T-helper 2 cell (primary cell): ENCODE results near the gene CERS2.
A peak's percentile ranks its signal among the peaks of the same experiment; 100 is the strongest.

Experiments
- DNase-seq, 5 experiments: peaks; one replicate each; pipeline versions ENCODE4 v3.0.0 to v3.0.0-alpha.2; 2012 to 2022
- total RNA-seq, 2 donors: gene quantifications; one replicate each; lab custom pipeline; 2026; lab: John Stamatoyannopoulos, UW

Gene CERS2, protein sequence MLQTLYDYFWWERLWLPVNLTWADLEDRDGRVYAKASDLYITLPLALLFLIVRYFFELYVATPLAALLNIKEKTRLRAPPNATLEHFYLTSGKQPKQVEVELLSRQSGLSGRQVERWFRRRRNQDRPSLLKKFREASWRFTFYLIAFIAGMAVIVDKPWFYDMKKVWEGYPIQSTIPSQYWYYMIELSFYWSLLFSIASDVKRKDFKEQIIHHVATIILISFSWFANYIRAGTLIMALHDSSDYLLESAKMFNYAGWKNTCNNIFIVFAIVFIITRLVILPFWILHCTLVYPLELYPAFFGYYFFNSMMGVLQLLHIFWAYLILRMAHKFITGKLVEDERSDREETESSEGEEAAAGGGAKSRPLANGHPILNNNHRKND
- total RNA-seq: 87.9 to 95.4 reads per million in 2 donors

DNA sequence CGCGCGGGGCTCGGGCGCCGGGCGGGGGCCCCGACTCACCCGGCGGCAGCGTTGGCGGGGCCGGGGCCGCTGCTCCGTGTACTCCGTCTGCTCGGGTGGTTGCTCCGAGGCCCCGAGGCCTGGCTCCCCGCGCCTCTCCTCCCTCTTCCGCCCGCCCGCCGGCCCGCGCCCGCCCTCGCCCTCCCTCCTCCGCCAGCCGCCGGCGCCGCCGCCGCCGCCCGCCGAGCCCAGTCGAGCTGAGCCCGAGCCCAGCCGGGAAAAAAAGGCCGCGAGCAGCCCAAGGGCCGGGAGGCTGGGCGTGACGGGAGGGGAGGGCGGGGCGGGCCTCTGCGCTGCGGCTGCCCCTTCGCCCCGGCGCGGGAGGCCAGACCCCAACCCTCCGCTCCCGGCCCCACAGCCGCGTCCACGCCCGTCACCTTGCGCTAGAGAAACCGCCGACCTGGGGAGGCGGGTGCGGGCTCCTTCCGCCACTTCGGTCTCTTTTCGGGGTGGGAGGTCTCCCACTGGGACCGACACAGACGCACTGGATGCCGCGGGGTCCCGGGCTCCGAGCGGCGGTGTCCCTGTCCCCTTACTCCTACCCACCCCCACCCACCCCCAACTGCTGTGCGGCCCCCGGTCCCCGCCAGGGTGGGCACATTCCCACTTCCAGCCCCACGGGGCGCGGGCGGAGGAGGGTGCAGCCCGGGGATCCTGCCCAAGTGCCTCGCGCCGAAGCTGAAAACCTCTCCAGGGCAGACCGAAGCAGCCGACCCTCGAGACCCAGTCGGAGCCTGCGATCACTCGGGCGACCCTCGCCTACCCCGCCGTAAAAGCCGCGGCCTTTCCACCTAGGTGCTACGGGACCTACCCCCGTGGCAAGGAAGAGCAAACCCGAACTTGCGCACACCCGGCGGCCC lies at the start of gene CERS2:
CERS2 (minus strand) TSS at position 256 of the 899 bp plus-strand sequence. CDS start 5,745 bp downstream, outside the sequence.
- peak; percentile 55 to 84 (median 75) for DNase-seq

DNA sequence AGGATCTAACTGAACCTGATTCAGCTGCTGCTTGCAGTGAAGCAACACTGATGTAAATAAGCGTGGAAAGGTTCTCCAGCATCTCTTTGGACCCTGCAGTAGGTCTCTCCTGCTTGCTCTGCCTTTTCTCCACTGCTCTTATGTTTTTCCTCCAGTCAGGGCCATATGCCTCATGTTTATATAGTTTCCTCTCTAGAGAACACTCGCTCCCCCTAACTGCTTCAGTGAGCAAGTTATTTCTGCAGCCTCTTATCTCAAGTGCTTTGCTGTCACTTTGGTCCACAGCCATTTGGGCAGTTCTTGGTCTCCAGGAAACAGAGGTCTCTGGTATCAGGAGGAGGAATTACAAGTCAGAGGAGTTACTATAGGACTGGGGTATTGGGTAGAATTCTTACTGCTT lies 38.9 kb upstream of the CERS2 start:
- DNase-seq: no peak

DNA sequence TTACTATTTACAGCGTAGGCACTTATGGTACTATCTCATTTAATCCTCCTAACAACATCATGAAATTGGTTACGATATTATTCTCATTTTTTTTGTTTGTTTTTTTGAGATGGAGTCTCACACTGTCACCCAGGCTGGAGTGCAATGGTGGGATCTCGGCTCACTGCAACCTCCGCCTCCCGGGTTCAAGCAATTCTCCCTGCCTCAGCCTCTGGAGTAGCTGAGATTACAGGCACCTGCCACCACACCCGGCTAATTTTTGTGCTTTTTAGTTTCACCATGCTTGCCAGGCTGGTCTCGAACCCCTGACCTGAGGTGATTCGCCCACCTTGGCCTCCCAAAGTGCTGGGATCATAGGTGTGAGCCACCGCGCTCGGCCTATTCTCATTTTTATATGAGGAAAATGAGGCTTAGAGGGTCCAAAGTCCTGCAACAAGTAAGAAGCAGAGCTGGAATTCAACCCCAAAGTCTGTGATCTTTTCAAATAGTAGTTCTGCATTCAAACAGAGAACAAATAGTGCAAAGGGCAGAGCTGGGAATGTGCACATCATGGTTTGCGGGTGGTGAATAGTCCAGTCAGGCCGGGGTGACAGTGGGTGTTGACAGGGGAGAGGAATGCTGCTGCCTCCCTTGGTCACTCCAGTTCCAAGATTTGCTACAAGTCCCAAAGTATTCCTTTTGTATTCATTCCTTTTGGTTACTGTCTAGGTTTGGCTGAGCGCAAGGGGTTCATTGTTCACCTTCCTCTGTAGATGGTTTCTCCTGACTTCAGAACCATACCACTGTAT lies 38.2 kb upstream of the CERS2 start:
- no peak for DNase-seq

DNA sequence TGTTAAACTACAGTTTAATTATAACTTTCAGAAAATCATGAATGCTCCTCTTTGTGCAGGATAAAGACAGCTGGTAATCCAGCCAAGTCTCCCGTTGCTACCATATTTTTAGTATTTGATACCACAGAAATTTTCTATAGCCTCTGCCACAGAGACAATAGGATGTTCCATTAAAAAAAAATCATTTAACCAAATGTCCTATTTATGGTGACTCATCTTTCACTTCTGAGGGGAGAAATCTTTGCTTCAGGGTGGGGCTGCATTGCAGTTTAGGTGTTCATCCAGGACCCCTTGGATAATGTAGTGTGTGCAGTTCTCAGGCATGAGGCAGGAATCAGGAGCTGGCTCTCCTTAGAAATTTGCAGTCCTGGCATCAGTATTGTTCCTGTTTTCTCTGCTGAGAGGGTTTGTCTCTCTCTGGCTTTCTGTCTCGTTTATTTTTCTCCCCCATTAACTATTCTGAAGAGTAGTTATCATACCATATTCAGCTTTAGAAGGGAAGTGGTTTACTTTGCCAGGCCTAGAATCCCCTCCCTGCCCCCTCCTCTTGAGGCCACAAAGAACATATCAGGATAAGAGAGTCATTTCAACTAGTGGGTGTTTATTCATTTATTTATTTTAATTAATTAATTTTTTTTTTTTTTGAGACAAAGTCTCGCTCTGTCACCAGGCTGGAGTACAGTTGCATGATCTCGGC lies 36.7 kb upstream of the CERS2 start:
- DNase-seq: no peak

DNA sequence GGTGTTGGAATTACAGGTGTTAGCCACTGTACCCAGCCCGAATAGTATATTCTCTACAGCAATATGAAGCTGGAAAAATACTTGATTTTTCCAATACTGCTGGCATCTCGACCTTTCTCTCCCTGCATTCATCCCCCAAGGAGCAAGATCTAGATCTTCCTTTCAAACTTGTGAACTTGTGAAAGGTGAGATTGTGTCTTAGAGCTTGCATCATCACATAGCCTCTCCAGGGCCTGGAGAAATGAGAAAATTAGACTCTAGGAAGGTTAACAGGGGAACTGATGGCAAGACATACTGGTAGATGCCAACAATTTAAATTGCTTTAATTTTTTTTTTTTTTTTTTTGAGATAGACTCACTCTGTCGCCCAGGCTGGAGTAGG lies 35.7 kb upstream of the CERS2 start:
- no peak for DNase-seq

DNA sequence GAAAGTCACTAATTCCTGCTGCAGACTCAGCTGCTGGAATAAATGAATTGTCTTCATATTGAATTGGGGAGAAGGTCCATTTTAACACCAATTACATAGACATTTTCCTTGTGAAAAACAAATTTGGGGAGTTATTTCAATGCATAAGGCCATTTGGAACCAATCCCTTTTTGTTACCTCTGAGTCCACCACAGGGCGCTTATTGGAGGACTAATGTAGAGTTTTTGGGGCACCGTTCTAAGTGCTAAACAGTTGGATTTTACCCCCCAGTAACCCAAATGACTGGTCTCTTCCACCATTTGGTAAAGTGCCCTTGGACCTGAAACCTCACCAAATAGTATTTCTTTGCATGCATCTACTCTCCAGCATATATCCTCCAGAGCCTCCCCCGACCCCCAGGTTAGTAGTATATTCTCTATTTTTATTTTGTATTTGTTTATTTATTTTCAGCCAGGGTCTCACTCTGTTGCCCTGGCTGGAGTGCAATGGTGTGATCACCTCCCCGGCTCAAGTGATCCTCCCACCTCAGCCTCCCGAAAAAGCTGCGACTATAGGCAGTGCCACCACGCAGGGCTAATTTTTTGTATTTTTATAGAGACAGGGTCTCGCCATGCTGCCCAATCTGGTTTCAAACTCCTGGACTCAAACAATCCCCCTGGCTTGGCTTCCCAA lies 35.2 kb upstream of the CERS2 start:
- no peak for DNase-seq

DNA sequence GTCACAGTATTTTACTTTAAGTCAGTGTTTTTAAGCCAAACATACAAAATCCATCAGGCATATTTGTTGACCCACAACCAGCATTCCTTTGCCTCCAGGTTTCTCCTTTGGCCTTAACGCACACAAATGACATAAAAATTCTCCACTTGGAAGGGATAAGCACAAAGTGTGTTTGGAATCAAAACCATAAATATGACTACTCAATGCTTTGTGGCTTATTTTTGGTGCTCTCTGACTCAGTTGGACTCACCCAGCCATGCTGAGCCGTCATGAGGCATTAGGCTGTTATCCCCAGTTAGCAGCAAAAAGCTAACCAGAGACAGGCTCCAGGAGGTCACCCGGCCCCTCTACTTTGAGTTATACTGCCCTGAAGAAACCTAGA lies 34.6 kb upstream of the CERS2 start:
- no peak for DNase-seq

DNA sequence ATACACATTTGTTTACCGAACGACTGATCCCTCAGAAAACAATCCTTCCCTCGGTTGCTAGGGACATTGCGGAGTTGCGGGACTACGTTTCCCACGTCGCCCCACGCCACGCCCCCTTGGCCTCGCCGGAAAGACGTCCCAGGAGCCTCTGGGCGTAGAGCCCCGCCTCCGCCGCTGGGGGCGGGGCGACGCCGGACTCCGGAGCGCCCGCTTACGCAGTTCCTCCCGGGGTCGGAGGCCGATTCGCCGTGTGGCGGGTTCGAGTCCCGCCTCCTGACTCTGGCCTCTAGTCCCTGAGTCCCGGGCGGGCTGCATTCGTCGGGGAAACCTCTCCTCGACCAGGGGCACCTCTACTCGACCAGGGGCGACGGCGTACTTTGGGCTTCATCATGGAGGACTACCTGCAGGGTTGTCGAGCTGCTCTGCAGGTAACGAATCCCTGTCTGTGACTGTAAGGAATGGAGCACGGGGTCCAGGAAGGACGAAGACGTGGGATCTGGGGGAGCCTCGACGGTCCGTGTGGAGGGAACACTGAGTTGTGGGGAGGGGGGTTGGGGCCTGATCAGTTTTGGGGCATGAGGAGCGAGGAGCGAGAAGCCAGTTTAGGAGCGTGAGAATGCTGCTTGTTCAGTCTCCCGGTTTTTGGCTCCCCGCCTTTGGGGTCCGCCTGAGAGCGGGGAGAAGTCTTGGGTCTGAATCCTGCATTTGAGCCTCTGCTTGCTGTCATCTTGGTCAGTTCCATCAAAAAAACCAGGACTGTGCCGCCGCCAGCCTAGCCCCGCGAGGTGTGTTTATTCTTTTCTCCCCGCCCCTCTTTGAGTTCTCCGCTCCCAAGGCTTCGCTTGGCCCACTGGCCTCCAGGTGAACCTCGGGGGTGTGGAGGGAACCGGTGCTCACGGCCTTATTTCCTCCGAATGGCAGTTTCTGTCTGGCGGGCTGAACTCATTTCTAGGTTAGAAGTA lies 33.9 kb upstream of the CERS2 start, which contains the start of gene PRUNE1:
PRUNE1 (plus strand) TSS at position 206 of the 962 bp plus-strand sequence; CDS start at position 390, 184 bp downstream.
- peak; percentile 95 to 98 (median 96) for DNase-seq

DNA sequence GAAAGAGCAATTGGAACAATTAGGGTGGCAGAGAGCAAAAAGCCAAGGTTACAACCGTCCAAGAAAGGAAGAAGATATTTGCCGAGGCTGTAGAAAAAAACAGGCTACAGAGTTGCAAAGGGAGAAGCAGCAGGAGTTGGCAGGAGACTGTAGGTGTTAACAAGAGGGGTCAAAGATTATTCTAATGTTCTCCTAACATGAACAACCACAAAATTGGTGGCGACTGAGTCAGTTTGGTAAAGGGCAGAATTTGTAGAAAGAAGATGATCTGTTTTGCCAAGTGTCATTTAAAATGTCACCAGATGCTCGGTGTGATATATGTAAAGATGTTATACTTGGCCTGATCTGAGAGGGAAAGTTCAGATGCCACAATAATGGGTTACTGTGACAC lies 33.2 kb upstream of the CERS2 start:
- no peak for DNase-seq

DNA sequence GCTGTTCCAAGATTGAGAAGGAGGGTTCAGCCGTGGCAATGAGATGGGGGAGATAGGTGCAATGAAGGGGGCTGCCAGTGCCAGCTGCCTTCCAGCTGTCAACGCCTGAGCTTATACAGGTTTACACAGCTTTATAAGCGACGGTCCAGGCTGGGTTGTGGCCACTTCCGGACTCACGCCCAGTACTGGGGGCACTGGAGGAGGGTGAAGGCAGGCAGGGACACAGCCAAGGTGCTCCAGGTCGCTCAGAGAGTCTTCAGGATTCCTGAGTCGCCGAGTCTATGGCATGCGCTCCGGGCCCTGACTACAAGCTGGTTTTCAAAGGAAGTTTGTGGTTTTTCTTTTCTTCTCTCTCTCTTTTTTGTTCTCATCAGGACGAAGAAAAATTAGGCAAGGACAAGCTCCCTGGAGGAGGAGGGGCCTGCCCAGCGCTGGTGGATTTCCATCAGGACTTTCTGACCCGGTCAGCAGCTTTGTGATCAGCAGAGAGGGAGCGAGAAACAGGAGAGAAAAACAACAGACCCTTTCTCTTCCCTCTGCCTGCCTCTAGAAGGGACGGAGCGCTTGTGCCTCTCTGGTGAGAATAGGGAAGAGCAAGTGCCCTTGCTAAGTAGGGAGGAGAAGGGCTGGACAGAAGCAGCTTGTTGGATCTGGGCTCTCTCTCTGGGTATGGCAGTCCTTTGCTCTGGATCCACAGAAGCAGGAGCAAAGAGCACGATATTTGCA lies 31.9 kb upstream of the CERS2 start, which contains the start of gene MINDY1:
MINDY1 (minus strand) TSS at position 576 of the 726 bp plus-strand sequence. CDS start 4,285 bp downstream, outside the sequence.
- DNase-seq: peak in 3 of 5 experiments; percentile 9 to 61 (median 13)

DNA sequence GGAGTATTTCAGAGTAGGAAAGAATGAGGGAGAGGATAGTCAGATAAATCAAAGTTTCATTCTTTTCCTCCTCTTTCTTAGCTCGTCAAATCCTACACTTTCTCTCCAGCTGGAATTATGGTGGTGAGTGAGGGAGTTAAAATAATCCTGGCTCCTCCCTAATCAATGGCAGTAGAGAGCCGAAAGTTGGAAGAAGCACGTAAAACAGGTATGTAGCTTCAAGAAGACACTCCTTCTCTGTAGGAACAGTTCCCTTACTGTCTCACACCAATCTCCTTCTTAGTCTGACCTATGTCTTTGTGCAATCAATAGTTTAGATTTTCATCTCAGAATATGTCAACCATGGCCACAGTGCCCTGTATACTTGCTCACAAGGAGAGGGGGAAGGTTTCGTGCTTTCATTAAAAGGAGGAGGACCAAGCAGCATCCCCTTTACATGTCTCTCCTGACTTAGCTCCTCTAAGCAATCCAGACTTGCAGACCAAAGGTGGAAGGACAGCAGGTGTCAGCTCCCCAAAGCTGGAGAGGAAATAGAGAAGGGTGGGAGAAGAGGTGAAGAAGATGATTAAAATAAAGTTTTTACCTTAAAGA lies 31.2 kb upstream of the CERS2 start:
- DNase-seq: peak in 1 of 5 experiments; percentile 19

DNA sequence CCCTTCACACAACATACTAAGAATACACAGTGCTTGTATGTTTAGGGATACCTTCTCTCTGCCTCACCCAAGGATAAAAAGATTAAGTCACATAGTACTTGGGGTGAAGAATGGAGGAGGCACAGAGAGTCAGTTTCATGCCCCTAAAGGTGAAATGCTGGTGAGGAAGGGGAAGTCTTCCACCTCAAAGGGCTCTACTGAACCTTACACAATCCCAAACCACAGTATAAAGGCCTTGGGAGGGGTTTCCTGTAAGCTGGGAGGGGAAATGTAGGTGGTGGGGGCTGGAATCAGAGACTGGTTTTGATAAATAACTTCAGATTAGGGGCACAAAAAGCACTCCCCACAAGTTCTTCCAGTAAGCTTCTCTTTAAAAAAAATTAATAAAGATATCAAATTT lies 28.5 kb upstream of the CERS2 start:
- no peak for DNase-seq

DNA sequence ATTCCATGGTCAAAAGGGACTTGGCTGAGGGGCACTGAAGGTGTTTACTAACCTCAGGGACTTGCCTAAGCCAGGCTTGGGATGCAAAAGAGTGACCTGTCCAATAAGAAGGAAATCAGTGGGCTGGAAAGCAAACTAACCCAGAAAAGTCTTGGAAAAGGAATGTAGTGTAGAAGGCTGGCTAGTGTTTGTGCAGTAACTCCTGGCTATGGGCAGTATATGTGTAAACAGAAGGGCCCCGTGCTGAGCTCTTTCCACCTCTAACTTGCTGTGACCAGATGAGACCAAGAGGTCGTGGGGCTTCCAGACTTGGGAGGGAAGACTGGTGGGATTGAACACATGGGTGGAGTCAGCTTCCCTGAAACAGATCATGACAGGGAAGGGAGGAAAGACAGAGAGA lies 28.0 kb upstream of the CERS2 start:
- DNase-seq: no peak

DNA sequence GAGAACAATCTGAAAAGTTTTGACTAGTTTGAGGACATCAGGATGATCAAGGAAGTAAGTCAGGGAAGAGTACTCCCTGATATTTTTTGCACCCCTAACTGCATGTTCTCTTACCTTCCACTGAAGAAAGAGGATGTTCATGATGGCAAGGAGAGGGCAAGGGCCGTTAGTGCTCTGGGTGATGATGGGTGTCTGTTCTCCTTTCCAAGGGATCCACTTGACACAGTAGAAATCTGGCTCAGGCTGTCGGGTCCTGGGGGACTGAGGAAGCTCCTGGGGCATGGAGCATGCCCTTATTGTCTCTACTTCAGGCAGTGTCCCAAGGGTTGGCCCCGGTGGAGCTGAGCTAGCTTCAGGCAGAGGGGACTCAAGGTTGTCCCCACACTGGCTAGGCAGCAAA lies 27.4 kb upstream of the CERS2 start:
- DNase-seq: no peak

DNA sequence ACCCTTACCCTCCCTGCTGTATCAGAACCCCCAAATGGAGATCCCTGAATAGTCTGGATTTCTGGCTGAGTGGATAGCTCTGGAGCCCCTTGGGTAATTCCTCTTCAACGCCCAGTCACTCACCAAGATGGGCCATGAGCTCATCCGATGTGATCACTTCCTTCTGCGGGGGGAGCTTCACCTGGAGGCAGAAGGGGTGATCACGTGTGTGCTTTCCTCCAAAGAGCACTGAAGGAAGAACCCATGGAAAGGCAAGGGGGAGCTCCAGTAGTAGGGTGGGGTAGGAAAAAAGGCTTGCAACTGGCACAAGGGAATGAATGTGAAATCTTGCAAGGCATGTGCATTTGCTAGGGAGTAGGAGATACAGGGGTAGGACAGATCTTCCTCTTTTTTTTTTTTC lies 27.0 kb upstream of the CERS2 start:
- no peak for DNase-seq

DNA sequence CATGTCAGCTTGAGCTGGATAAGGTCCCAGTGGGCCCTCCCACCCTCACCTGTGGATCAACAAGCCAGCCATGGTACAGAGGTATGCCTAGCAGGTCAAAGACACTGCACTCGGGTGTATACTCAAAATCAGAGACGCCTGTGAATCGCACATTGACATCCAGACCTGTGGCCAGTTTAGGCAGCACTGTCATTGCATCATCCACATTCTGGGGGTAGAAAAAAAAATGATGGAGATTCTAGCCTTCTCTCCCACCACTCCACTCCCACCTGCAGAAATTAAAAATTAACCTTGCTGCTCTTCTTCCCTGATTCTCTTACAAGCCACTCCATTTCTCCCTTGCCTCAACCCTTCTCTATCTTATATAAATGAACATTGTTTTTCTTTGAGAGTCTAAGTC lies 25.8 kb upstream of the CERS2 start:
- no peak for DNase-seq

DNA sequence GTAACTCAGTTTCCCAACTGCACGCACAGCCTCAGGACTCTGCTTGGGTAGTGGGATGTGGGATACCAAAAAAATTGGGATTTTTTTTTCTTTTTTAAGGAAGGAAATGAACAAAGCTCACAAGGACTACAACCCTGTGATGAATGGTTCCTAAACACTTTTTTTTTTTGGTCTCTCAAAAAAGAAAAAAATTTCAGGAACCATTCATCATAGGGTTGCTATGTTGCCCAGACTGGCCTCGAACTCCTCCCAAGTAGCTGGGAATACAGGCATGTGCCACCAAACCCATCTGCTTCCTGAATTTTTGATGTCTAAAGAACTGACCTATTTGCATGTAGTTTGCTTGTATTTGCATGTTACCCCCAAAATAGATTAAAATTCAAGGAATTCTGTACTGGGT lies 25.3 kb upstream of the CERS2 start:
- DNase-seq: no peak

DNA sequence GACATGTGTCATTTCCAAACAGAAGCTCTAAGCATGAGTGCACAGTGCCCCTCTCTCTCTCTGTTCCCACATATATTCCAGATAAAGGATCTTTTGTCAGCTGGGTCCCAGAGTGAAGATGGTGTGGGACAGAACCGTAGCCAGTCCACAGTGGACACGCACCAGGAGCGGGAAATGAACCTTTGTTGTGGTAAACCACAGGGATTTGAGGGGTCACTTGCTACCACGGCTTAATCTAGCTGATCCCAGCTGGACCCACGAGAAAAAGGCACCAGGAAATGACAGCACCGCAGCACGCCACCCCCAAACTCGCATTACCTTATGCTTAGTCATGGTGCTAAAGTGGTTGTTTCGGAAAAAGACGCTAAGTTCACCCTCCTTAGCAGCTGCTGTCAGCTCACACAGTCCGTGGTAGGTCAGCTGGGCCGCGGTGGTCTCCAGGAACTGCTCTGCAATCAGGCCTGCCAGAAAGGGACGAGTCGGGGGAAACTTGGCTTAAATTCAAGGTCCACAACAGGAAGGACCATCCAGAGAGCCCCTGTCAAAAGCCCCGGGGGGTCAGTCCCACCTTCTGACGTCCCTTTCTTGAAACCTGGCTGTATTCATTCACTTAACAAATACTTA lies 24.5 kb upstream of the CERS2 start:
- DNase-seq: no peak

DNA sequence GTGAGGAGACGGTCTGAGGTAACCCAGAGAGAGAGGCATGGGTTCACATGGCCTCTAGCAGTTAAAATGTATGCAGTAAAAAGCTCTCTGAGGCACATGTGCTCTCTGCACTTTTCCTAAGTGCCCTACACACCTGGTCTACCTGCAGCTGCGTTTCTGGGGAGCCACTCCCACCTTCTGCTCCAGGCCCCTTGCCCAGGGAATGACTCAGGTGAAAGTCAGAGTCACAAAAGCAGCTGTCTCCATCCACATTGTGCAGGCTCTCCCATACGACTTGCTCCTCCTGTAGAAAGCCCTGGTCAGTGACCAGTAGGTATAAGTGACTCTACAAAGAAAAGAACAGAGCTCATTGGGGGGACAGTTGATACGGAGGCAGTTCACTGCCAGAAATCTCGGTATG lies 23.3 kb upstream of the CERS2 start:
- no peak for DNase-seq
